Keratinocyte (primary cell): Measurements from ENCODE around the gene NDRG3. TPM values are rescaled to one million over a fixed set of nuclear protein-coding genes. Genes with fewer than 3 reads are reported as not detected.

Experiments used
- DNase-seq: peaks from one replicate; pipeline ENCODE4 v3.0.0-alpha.2; 2011; ENCODE audit warnings: low read depth, missing footprints, low spot score
- FAIRE-seq: peaks from 2 replicates; lab custom pipeline; 2011; peaks lifted over from hg19 to GRCh38; lab: Jason Lieb, UNC
- H2AFZ ChIP-seq: 2 replicates; pipeline ENCODE4 v1.6.0; 2012; ENCODE audit warnings: low read length, control low read depth, inconsistent platforms; ENCODE audit not compliant: control insufficient read depth
- H3K27ac ChIP-seq: 2 replicates; pipeline ENCODE4 v1.5.1; 2011; ENCODE audit warnings: low read length; ENCODE audit not compliant: control insufficient read depth, insufficient read depth
- H3K27me3 ChIP-seq: 3 replicates; pipeline ENCODE4 v1.6.0; 2011; ENCODE audit warnings: low read length; ENCODE audit not compliant: control insufficient read depth, insufficient read depth; ENCODE audit errors: extremely low read depth
- H3K36me3 ChIP-seq, 2 experiments: 2 replicates in 1 of 2; 3 replicates in 1 of 2; pipeline ENCODE4 v1.5.1; 2011; ENCODE audit warnings: low read length in 2 of 2, mild to moderate bottlenecking in 1 of 2; ENCODE audit not compliant: control insufficient read depth in 2 of 2, insufficient read depth in 2 of 2; ENCODE audit errors: extremely low read depth in 1 of 2
- H3K4me1 ChIP-seq: 3 replicates; pipeline ENCODE4 v1.5.1; 2011; ENCODE audit warnings: low read length; ENCODE audit not compliant: control insufficient read depth, insufficient read depth; ENCODE audit errors: extremely low read depth
- H3K4me2 ChIP-seq: 3 replicates; pipeline ENCODE4 v1.6.0; 2011; ENCODE audit warnings: low read depth, low read length; ENCODE audit not compliant: control insufficient read depth, insufficient read depth; ENCODE audit errors: extremely low read depth
- H3K4me3 ChIP-seq, 3 experiments: fragments of 200-600 bp in 1 of 3; sonication (generic) in 1 of 3; 2 replicates in 2 of 3; 3 replicates in 1 of 3; pipeline ENCODE4 v1.5.1; 2011 to 2016; ENCODE audit warnings: low read length in 3 of 3, mild to moderate bottlenecking in 3 of 3, control low read depth in 2 of 3, inconsistent platforms in 1 of 3, low read depth in 1 of 3, mixed read lengths in 1 of 3, mixed run types in 1 of 3, moderate library complexity in 1 of 3; ENCODE audit not compliant: control insufficient read depth in 2 of 3, insufficient read depth in 2 of 3; ENCODE audit errors: extremely low read depth in 1 of 3
- H3K79me2 ChIP-seq: 2 replicates; pipeline ENCODE4 v1.6.0; 2012; ENCODE audit warnings: low read length; ENCODE audit not compliant: control insufficient read depth, insufficient read depth
- H3K9ac ChIP-seq: 3 replicates; pipeline ENCODE4 v1.6.0; 2011; ENCODE audit warnings: low read length; ENCODE audit not compliant: control insufficient read depth, insufficient read depth; ENCODE audit errors: extremely low read depth
- H3K9me1 ChIP-seq: 3 replicates; pipeline ENCODE4 v1.6.0; 2011; ENCODE audit warnings: low read length; ENCODE audit not compliant: control insufficient read depth, insufficient read depth; ENCODE audit errors: extremely low read depth
- H3K9me3 ChIP-seq: 2 replicates; pipeline ENCODE4 v1.5.1; 2012; ENCODE audit warnings: low read depth, low read length; ENCODE audit not compliant: control insufficient read depth
- H4K20me1 ChIP-seq: 3 replicates; pipeline ENCODE4 v1.6.0; 2011; ENCODE audit warnings: low read length; ENCODE audit not compliant: control insufficient read depth, insufficient read depth; ENCODE audit errors: extremely low read depth
- EZH2 ChIP-seq: IDR thresholded peaks from one replicate; pipeline ENCODE4 v1.6.1; 2012; ENCODE audit warnings: inconsistent platforms, mild to moderate bottlenecking, low read length, moderate library complexity
- dilution Hi-C: fragments of 300-500 bp; cut with MboI; formaldehyde crosslinking; loops from one replicate; pipeline ENCODE4 v1.7.0; 2020; ENCODE audit warnings: low sequenced_read_pairs; ENCODE audit not compliant: extremely low pct_ligation_motif_present
- polyA plus RNA-seq, 5 experiments: library from polyadenylated mRNA; depleted of rRNA in 3 of 5; stranded (reverse) in 3 of 5; stranded (forward) in 1 of 5; unstranded in 1 of 5; fragments of >200 nt; gene quantifications; 1 replicate in 1 of 5; 2 replicates in 3 of 5; 3 replicates in 1 of 5; pipeline versions ENCODE4 v1.2.1 to v1.2.3, GENCODE V29; 2011 to 2012; ENCODE audit warnings: missing spikeins in 2 of 5, low read depth in 1 of 5, low replicate concordance in 1 of 5
- TF ChIP-seq, protein P1 (sequence below), 3 experiments: IDR thresholded peaks in 1 of 3; conservative IDR thresholded peaks in 1 of 3; optimal IDR thresholded peaks in 1 of 3; 2 replicates in 2 of 3; 3 replicates in 1 of 3; pipeline versions ENCODE3 to v1.5.1; 2011; ENCODE audit warnings: low read length in 3 of 3, mild to moderate bottlenecking in 3 of 3, moderate library complexity in 2 of 3, control low read depth in 1 of 3, inconsistent platforms in 1 of 3; ENCODE audit not compliant: insufficient read depth in 2 of 3; ENCODE audit errors: extremely low read depth in 1 of 3

NDRG3 gene
- polyA plus RNA-seq, 1 donor (not counting 4 experiments of a cell fraction or from before 2014, with no cell fraction given) = 44.1 TPM

DNA sequence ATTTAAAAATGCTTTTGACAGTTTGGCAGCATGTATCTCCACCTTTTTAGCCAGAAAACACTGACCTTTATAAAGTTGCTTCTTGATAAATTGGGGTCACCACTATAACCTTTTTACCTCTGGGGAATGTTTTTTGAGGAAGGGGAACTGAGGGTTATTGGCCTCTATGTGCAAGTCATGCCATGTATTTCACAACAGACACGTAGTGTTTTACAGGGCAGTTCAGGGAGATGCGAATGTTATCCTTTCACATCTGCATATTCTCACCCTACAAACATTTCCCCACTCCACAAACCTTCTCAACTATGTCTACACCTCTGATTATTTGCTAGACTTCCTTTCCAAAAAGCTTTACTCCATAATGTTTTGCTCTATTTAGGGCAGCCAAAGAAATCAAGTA is 82.9 kb downstream of the NDRG3 start:
- Histone ChIP-seq H3K4me1 (no peaks in the 10 kb centered on the region), H3K9me3 (no peaks in the 10 kb centered on the region), H3K4me3 (no peak overlapping the region), H3K9ac (no peak overlapping the region), H2AFZ (no peak overlapping the region), H3K36me3 (peaks cover 0 to 10% of the 10 kb centered on the region in 2 experiments), H3K4me2 (no peak overlapping the region), H3K27me3 (no peaks in the 10 kb centered on the region), H3K79me2 (no peaks in the 10 kb centered on the region), H4K20me1 (no peaks in the 10 kb centered on the region), H3K9me1 (no peaks in the 10 kb centered on the region), H3K27ac (no peak overlapping the region)
- no peak for FAIRE-seq
- TF ChIP-seq, protein P1, sequence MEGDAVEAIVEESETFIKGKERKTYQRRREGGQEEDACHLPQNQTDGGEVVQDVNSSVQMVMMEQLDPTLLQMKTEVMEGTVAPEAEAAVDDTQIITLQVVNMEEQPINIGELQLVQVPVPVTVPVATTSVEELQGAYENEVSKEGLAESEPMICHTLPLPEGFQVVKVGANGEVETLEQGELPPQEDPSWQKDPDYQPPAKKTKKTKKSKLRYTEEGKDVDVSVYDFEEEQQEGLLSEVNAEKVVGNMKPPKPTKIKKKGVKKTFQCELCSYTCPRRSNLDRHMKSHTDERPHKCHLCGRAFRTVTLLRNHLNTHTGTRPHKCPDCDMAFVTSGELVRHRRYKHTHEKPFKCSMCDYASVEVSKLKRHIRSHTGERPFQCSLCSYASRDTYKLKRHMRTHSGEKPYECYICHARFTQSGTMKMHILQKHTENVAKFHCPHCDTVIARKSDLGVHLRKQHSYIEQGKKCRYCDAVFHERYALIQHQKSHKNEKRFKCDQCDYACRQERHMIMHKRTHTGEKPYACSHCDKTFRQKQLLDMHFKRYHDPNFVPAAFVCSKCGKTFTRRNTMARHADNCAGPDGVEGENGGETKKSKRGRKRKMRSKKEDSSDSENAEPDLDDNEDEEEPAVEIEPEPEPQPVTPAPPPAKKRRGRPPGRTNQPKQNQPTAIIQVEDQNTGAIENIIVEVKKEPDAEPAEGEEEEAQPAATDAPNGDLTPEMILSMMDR (optimal IDR thresholded peaks at IDR 0.05 in 1 of 3, IDR thresholded peaks at IDR 0.05 in 1 of 3, conservative IDR thresholded peaks at IDR 0.05 in 1 of 3; ENCODE audit: extremely low read depth in 1 of 3, insufficient read depth in 2 of 3, low read length in 3 of 3) = no peak
- TF ChIP-seq EZH2 = no peak
- no peak for DNase-seq
- dilution Hi-C loops = no loop called here

DNA sequence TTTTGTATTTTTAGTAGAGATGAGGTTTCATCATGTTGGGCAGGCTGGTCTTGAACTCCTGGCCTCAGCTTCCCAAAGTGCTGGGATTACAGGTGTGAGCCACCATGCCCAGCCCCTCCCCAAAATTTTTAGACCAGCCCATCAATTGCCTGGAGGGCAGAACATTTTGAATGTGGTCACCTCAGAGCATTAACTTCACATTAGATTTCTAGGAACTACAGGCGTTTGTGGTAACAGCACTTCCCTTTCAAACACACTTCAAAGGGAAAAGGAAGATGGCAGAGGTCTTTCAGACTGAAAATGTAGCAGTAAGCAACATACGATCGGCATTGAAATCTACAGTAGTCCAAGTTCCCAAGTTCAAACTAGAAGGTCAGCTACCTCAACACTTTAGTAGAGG is 87.6 kb downstream of the NDRG3 start:
- no peaks in the 10 kb centered on the region for H4K20me1 ChIP-seq
- peaks cover 0 to 15% of the 10 kb centered on the region in 2 experiments for H3K36me3 ChIP-seq
- DNase-seq = no peak
- H3K9me1 ChIP-seq = no peaks in the 10 kb centered on the region
- H3K27ac ChIP-seq = no peak overlapping the region
- dilution Hi-C loops = no loop called here
- TF ChIP-seq, protein P1 (optimal IDR thresholded peaks at IDR 0.05 in 1 of 3, IDR thresholded peaks at IDR 0.05 in 1 of 3, conservative IDR thresholded peaks at IDR 0.05 in 1 of 3; ENCODE audit: extremely low read depth in 1 of 3, insufficient read depth in 2 of 3, low read length in 3 of 3) = no peak
- no peak for TF ChIP-seq EZH2
- no peak for FAIRE-seq
- H3K79me2 ChIP-seq = no peaks in the 10 kb centered on the region
- no peak overlapping the region for H3K4me2 ChIP-seq
- H3K4me3 ChIP-seq = no peak overlapping the region
- H3K4me1 ChIP-seq = no peaks in the 10 kb centered on the region
- no peak overlapping the region for H3K9ac ChIP-seq
- H3K9me3 ChIP-seq = no peaks in the 10 kb centered on the region
- H3K27me3 ChIP-seq = no peaks in the 10 kb centered on the region
- H2AFZ ChIP-seq = no peak overlapping the region
